ENCODE measurements around the gene SEC11C.

SEC11C gene

GRCh38 chr18:59145055-59145454 is 5.4 kb downstream of the SEC11C start:
- no peak for DNase-seq

GRCh38 chr18:59148192-59148591 is 8.5 kb downstream of the SEC11C start:
- no peak for DNase-seq

GRCh38 chr18:59149007-59149406 is 9.3 kb downstream of the SEC11C start:
- DNase-seq = no peak

GRCh38 chr18:59149416-59149815 is 9.7 kb downstream of the SEC11C start:
- no peak for DNase-seq

- no peak for DNase-seq
These were observed 10.6 kb downstream of the SEC11C start for GRCh38 chr18:59150236-59150635.

GRCh38 chr18:59155153-59155552 is 15.5 kb downstream of the SEC11C start:
- no peak for DNase-seq

GRCh38 chr18:59156316-59156715 is 16.6 kb downstream of the SEC11C start:
- no peak for DNase-seq

- DNase-seq = no peak
These were observed 19.6 kb downstream of the SEC11C start for GRCh38 chr18:59159265-59159664.

GRCh38 chr18:59159986-59160385 is 20.3 kb downstream of the SEC11C start:
- no peak for DNase-seq

GRCh38 chr18:59172664-59173249 is 33.1 kb downstream of the SEC11C start:
- no peak for DNase-seq

GRCh38 chr18:59177485-59177884 is 37.8 kb downstream of the SEC11C start:
- DNase-seq = no peak

GRCh38 chr18:59180150-59180845 is 40.6 kb downstream of the SEC11C start:
- DNase-seq = no peak

GRCh38 chr18:59182673-59183072 is 43.0 kb downstream of the SEC11C start:
- DNase-seq = no peak

GRCh38 chr18:59189008-59189407 is 49.3 kb downstream of the SEC11C start:
- DNase-seq = no peak

- no peak for DNase-seq
These were observed 50.1 kb downstream of the SEC11C start for GRCh38 chr18:59189746-59190145.

GRCh38 chr18:59196161-59196725 is 56.6 kb downstream of the SEC11C start:
- DNase-seq = no peak

- DNase-seq = no peak
These were observed 58.0 kb downstream of the SEC11C start for GRCh38 chr18:59197636-59198035.

- DNase-seq = no peak
These were observed 58.5 kb downstream of the SEC11C start for GRCh38 chr18:59198215-59198614.

- DNase-seq = no peak
These were observed 61.1 kb downstream of the SEC11C start for GRCh38 chr18:59200787-59201186.

GRCh38 chr18:59202258-59202820 is 62.7 kb downstream of the SEC11C start:
- no peak for DNase-seq

GRCh38 chr18:59207506-59207905 is 67.8 kb downstream of the SEC11C start:
- no peak for DNase-seq
